Neural cell (in vitro differentiated cells): ENCODE measurements around the gene KIF24. TPM values are rescaled to one million over a fixed set of nuclear protein-coding genes. Genes with fewer than 3 reads are reported as not detected.
"Not testable (repeated sequence)": the region's sequence is repeated elsewhere in the genome, so short reads cannot be mapped to it uniquely, and the experiment has no call there.

Experiments used
- H2AFZ ChIP-seq: fragments of 200-600, 300-800 bp; sonication (generic), shearing (Covaris generic); 2 replicates; pipeline ENCODE4 v1.6.0; 2014; ENCODE audit warnings: low read depth, mild to moderate bottlenecking, antibody characterized with exemption, low read length, moderate library complexity
- H3F3A ChIP-seq: fragments of 200-600 bp; shearing (Covaris generic); 2 replicates; pipeline ENCODE4 v1.6.1; 2016; ENCODE audit warnings: mild to moderate bottlenecking, moderate library complexity, mixed read lengths, antibody characterized with exemption, low read length; ENCODE audit not compliant: insufficient read depth, poor library complexity, severe bottlenecking
- H3K27ac ChIP-seq: fragments of 200-600, 300-800 bp; sonication (generic), shearing (Covaris generic); 2 replicates; pipeline ENCODE4 v1.5.1; 2014; ENCODE audit warnings: mild to moderate bottlenecking, low read length, moderate library complexity
- H3K27me3 ChIP-seq: fragments of 300-800, 200-600 bp; sonication (generic), shearing (Covaris generic); 2 replicates; pipeline ENCODE4 v1.6.0; 2014; ENCODE audit warnings: mild to moderate bottlenecking, low read depth, low read length, moderate library complexity; ENCODE audit not compliant: insufficient read depth
- H3K36me3 ChIP-seq: fragments of 300-800, 200-600 bp; sonication (generic), shearing (Covaris generic); 2 replicates; pipeline ENCODE4 v1.5.1; 2014; ENCODE audit warnings: mild to moderate bottlenecking, antibody characterized with exemption, low read length, moderate library complexity; ENCODE audit not compliant: insufficient read depth
- H3K4me2 ChIP-seq: fragments of 300-800, 200-600 bp; sonication (generic), shearing (Covaris generic); 2 replicates; pipeline ENCODE4 v1.6.0; 2014; ENCODE audit warnings: mild to moderate bottlenecking, low read length
- H3K4me3 ChIP-seq: fragments of 300-800, 200-600 bp; sonication (generic), shearing (Covaris generic); 2 replicates; pipeline ENCODE4 v1.5.1; 2014; ENCODE audit warnings: mild to moderate bottlenecking, low read length, moderate library complexity
- H3K79me2 ChIP-seq: fragments of 200-600 bp; shearing (Covaris generic); replicated peaks from 2 replicates; pipeline ENCODE4 v1.6.0; 2014; ENCODE audit warnings: mild to moderate bottlenecking, low read length, moderate library complexity; ENCODE audit not compliant: insufficient read depth
- H3K9ac ChIP-seq: fragments of 300-800, 200-600 bp; sonication (generic), shearing (Covaris generic); 2 replicates; pipeline ENCODE4 v1.6.1; 2016; ENCODE audit warnings: mild to moderate bottlenecking, low read length, mixed read lengths
- H3K9me2 ChIP-seq: fragments of 200-600 bp; shearing (Covaris generic); 2 replicates; pipeline ENCODE4 v1.6.1; 2016; ENCODE audit warnings: mild to moderate bottlenecking, low read length, mixed read lengths; ENCODE audit not compliant: insufficient read depth
- H3K9me3 ChIP-seq: fragments of 200-600, 300-800 bp; sonication (generic), shearing (Covaris generic); 2 replicates; pipeline ENCODE4 v1.6.1; 2016; ENCODE audit warnings: mild to moderate bottlenecking, mixed run types, low read length, moderate library complexity, mixed read lengths
- H4K20me1 ChIP-seq: fragments of 200-600 bp; shearing (Covaris generic); 2 replicates; pipeline ENCODE4 v1.6.1; 2016; ENCODE audit warnings: mild to moderate bottlenecking, mixed run types; ENCODE audit not compliant: insufficient read depth
- EP300 ChIP-seq: fragments of 450-650 bp; conservative IDR thresholded peaks from 2 replicates; pipeline ENCODE4 v1.6.1; 2014; ENCODE audit warnings: antibody characterized with exemption, mild to moderate bottlenecking, moderate library complexity; ENCODE audit not compliant: poor library complexity, severe bottlenecking
- EZH2 ChIP-seq: fragments of 200-600, 300-800 bp; shearing (Covaris generic), sonication (generic); IDR thresholded peaks from 2 replicates; pipeline ENCODE4 v1.6.1; 2014; ENCODE audit warnings: antibody characterized with exemption, low read length, borderline replicate concordance, mild to moderate bottlenecking; ENCODE audit not compliant: insufficient read depth, poor library complexity, severe bottlenecking
- MXI1 ChIP-seq: fragments of 450-650 bp; conservative IDR thresholded peaks from 2 replicates; pipeline ENCODE4 v1.6.1; 2014; ENCODE audit warnings: antibody characterized with exemption, mild to moderate bottlenecking; ENCODE audit not compliant: poor library complexity, severe bottlenecking
- POLR2AphosphoS5 ChIP-seq: IDR thresholded peaks from 2 replicates; pipeline ENCODE4 v1.6.1; 2012
- RAD21 ChIP-seq: fragments of 450-650 bp; conservative IDR thresholded peaks from 2 replicates; pipeline ENCODE4 v1.6.1; 2014; ENCODE audit warnings: antibody characterized with exemption, mild to moderate bottlenecking, moderate library complexity
- SMC3 ChIP-seq: fragments of 450-650 bp; conservative IDR thresholded peaks from 2 replicates; pipeline ENCODE4 v1.6.1; 2014; ENCODE audit warnings: antibody characterized with exemption, mild to moderate bottlenecking, moderate library complexity; ENCODE audit not compliant: poor library complexity
- TAF1 ChIP-seq: IDR thresholded peaks from 2 replicates; pipeline ENCODE4 v1.6.1; 2012; ENCODE audit warnings: low read depth
- polyA plus RNA-seq: library from polyadenylated mRNA; depleted of rRNA; stranded (reverse); fragments of >200 nt; gene quantifications from 2 replicates; pipeline ENCODE4 v1.2.3, GENCODE V29; 2014
- TF ChIP-seq, protein P1 (sequence below): fragments of 450-650 bp; IDR thresholded peaks from 2 replicates; pipeline ENCODE4 v1.5.1; 2014; ENCODE audit warnings: antibody characterized with exemption, mild to moderate bottlenecking, moderate library complexity; ENCODE audit not compliant: poor library complexity, severe bottlenecking
- TF ChIP-seq, protein P2 (sequence below): IDR thresholded peaks from 2 replicates; pipeline ENCODE4 v1.6.1; 2012; ENCODE audit warnings: borderline replicate concordance

KIF24 gene
- polyA plus RNA-seq, 1 donor from 2014 or later = 0.19 TPM

DNA sequence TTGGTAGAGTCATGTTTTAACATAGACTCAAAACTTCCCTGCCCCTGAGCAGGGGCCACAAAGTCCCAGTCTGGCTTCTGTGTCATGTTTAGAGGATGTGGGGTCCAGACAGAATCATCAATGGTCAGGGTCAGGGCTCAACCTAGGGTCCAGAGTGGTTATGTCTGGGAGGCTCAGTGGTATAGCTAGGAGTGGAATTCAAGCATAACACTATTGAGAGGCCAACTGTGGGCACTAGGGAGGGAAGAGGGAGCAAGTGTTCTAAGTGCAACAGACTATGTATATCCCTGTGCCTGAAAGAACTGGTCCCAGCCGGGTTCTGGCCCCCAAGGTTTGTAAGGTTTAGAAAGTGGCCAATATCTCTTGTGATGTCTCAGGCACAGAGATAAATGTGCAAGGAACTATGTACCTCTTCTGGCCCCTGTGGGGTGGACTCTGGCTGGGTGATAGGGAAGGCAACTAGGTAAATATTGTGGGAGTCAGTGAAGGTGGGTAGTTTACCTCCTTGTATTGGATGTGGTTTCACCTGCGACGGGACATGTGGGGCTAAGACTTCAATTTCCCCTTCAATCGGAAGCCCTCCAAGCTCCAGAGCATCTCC lies 33.6 kb upstream of the KIF24 start:
- Histone ChIP-seq H3K9me2 (no peaks in the 10 kb centered on the region), H3K79me2 (no peaks in the 10 kb centered on the region), H3K9me3 (no peaks in the 10 kb centered on the region), H3F3A (no peaks in the 10 kb centered on the region), H2AFZ (no peak overlapping the region), H4K20me1 (no peaks in the 10 kb centered on the region), H3K27me3 (no peaks in the 10 kb centered on the region), H3K4me3 (no peak overlapping the region), H3K36me3 (no peaks in the 10 kb centered on the region), H3K27ac (no peak overlapping the region), H3K4me2 (no peak overlapping the region), H3K9ac (no peak overlapping the region)
- TF ChIP-seq POLR2AphosphoS5 = no peak
- no peak for TF ChIP-seq TAF1
- TF ChIP-seq SMC3 = no peak
- TF ChIP-seq, protein P1, sequence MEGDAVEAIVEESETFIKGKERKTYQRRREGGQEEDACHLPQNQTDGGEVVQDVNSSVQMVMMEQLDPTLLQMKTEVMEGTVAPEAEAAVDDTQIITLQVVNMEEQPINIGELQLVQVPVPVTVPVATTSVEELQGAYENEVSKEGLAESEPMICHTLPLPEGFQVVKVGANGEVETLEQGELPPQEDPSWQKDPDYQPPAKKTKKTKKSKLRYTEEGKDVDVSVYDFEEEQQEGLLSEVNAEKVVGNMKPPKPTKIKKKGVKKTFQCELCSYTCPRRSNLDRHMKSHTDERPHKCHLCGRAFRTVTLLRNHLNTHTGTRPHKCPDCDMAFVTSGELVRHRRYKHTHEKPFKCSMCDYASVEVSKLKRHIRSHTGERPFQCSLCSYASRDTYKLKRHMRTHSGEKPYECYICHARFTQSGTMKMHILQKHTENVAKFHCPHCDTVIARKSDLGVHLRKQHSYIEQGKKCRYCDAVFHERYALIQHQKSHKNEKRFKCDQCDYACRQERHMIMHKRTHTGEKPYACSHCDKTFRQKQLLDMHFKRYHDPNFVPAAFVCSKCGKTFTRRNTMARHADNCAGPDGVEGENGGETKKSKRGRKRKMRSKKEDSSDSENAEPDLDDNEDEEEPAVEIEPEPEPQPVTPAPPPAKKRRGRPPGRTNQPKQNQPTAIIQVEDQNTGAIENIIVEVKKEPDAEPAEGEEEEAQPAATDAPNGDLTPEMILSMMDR = no peak
- no peak for TF ChIP-seq RAD21
- no peak for TF ChIP-seq EZH2
- TF ChIP-seq EP300 = no peak
- TF ChIP-seq MXI1 = no peak
- TF ChIP-seq, protein P2, sequence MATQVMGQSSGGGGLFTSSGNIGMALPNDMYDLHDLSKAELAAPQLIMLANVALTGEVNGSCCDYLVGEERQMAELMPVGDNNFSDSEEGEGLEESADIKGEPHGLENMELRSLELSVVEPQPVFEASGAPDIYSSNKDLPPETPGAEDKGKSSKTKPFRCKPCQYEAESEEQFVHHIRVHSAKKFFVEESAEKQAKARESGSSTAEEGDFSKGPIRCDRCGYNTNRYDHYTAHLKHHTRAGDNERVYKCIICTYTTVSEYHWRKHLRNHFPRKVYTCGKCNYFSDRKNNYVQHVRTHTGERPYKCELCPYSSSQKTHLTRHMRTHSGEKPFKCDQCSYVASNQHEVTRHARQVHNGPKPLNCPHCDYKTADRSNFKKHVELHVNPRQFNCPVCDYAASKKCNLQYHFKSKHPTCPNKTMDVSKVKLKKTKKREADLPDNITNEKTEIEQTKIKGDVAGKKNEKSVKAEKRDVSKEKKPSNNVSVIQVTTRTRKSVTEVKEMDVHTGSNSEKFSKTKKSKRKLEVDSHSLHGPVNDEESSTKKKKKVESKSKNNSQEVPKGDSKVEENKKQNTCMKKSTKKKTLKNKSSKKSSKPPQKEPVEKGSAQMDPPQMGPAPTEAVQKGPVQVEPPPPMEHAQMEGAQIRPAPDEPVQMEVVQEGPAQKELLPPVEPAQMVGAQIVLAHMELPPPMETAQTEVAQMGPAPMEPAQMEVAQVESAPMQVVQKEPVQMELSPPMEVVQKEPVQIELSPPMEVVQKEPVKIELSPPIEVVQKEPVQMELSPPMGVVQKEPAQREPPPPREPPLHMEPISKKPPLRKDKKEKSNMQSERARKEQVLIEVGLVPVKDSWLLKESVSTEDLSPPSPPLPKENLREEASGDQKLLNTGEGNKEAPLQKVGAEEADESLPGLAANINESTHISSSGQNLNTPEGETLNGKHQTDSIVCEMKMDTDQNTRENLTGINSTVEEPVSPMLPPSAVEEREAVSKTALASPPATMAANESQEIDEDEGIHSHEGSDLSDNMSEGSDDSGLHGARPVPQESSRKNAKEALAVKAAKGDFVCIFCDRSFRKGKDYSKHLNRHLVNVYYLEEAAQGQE = no peak

DNA sequence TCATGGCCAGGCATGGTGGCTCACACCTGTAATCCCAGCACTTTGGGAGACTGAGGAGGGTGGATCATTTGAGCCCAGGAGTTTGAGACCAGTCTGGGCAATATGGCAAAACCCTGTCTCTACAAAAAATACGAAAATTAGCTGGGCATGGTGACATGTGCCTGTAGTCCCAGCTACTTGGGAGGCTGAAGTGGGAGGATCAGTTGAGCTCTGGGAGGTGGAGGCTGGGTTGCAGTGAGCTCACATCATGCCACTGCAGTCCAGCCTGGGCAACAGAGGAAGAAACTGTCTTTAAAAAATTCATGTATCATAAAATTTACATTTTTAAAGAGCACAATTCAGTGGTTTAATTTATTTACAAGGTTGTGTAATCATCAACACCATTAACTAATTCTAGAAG lies 23.9 kb upstream of the KIF24 start:
- not testable (repeated sequence) for H3K79me2 ChIP-seq, H3K36me3 ChIP-seq, H3F3A ChIP-seq, H3K27ac ChIP-seq, H4K20me1 ChIP-seq, H3K4me3 ChIP-seq, H3K9me2 ChIP-seq, H3K27me3 ChIP-seq, H3K4me2 ChIP-seq, H2AFZ ChIP-seq, H3K9me3 ChIP-seq, H3K9ac ChIP-seq

DNA sequence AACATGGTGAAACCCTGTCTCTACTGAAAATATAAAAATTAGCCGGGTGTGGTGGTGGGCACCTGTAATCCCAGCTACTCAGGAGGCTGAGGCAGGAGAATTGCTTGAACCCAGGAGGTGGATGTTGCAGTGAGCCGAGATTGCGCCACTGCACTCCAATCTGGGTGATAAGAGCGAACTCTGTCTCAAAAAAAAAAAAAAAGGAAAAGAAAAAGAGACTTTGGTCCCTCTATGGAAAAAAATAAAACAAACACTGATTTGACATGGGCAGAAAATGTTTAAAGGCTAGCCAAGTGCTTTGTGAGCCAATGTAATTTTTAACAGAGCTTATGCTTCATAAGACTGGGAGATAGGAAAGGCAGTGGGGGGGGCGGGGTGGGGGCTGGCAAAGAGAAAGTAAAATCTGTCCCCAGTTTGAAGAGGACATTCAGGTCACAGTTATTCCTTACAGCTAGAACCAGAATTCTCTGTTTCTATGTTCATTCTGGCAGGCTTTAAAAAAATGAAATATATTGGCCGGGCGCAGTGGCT lies 23.1 kb upstream of the KIF24 start:
- H3K4me3 ChIP-seq, H2AFZ ChIP-seq, H3K79me2 ChIP-seq, H3F3A ChIP-seq, H3K9me2 ChIP-seq, H3K4me2 ChIP-seq, H3K9ac ChIP-seq, H3K27ac ChIP-seq, H4K20me1 ChIP-seq, H3K9me3 ChIP-seq, H3K36me3 ChIP-seq, H3K27me3 ChIP-seq: not testable (repeated sequence)
